HG03342 (cell line): ENCODE results near the gene TXNL4A.

Experiments used
- ATAC-seq: cut with Tn5 transposase; IDR thresholded peaks from one replicate; pipeline ENCODE4 v1.9.1; 2021; ENCODE audit warnings: mild to moderate bottlenecking, moderate library complexity; ENCODE audit not compliant: unreplicated experiment

TXNL4A gene

GRCh38 chr18:79949697-79950487, 38.5 kb downstream of the TXNL4A start:
- ATAC-seq: peak; percentile 25

GRCh38 chr18:79948719-79949411, 39.5 kb downstream of the TXNL4A start:
- ATAC-seq: no peak

- no peak for ATAC-seq
These were observed 40.3 kb downstream of the TXNL4A start for GRCh38 chr18:79947881-79948610.

GRCh38 chr18:79947054-79947755, 41.2 kb downstream of the TXNL4A start:
- no peak for ATAC-seq

DNA sequence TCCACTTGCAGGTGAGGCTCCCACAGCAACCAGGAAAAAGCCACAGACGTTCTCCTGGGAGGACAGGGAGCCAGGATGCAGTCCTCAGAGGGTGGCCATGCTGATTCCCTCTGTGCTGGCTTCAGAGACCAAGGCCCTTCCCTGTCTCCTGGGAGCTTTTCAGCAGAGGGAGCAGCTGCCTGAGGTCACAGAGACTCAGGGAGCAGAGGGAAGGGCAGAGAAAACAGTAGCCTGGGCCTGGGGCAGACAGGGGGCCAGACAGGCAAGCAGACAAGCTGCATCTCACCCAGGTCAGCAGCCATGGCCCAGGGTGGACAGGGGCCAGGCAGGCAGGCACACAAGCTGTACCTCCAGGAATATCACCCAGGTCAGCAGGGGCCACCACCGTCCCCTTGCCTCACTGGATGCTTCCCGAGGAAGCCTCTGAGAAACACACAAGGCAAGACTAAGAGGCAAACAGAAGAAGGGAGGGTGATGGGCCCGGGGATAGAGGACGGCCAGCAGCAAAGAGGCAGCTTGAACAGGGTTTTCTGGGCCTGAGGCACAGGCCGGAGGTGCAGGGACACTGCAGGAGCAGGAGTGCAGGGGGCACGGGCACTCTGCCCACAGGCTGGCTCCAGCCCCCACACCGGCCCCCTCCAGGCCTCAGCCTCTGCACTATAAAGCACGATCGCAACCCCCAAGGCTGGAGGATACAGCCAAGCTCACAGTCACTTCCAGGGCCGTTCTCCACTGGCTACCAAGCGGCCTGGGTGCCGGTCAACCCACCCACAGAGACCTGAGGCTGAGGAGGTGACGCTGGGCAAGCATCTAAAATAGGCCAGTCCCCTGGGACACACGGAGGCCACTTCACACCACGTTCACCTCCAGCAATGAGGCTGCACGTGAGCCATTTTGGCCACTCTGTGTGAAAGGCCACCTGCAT, 43.0 kb downstream of the TXNL4A start:
- no peak for ATAC-seq

DNA sequence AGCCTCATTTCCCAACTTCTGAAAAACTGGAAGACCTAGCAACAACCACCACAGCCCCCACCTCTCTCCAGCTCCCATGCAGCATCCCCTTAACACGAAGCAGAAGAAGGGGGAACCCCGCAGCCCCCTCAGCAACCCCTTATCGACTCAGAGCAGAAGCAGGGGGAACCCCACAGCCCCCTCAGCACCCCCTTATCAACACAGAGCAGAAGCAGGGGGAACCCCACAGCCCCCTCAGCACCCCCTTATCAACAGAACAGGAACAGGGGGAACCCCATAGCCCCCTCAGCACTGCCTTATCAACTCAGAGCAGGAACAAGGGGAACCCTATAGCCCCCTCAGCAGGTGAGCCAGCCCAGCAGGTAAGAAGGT, 43.6 kb downstream of the TXNL4A start:
- ATAC-seq: no peak

- ATAC-seq: peak; percentile 30
These were observed 44.1 kb downstream of the TXNL4A start for GRCh38 chr18:79944126-79944731.

GRCh38 chr18:79943608-79944125, 44.7 kb downstream of the TXNL4A start:
- ATAC-seq: no peak

DNA sequence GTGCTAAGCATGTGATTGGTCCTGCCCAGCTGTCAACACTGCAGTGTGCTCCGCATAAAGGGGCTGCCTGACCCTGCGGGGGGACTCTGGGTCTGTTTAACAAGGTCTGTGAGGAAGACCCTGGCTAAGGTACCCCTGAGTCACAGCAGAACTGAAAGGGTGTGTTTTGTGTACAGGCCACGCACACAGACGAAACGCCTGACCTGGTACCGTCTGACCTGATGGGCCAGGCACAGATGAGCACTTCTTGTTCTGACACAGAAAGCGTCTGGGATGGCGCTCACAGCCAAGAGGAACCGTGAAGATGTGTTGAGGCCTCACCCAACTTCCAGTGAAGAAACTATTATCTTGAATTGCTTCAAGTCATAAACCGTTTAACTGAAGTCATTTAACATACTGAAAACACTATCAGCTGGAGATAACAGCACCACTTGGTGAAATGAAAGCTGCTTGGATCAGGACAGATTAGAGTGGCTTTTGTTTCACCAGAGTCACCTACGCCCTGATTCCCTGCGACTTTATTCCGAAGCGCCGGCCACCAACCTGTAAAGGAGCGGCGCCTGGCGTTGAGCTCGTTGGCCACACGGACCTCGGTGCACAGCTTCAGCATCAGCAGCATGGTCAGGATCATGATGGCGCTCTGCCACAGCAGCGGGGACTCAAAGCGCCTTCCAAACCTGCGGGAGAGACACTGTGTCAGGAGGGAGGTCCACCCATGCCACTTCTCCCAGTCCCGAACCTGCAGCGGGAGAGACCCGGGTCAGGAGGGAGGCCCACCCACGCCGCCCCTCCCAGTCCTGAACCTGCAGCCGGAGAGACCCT, 45.4 kb downstream of the TXNL4A start:
- ATAC-seq: no peak

- ATAC-seq: no peak
These were observed 46.2 kb downstream of the TXNL4A start for GRCh38 chr18:79942211-79942610.

- ATAC-seq: no peak
These were observed 46.8 kb downstream of the TXNL4A start for GRCh38 chr18:79941473-79942119.

GRCh38 chr18:79940814-79941472, 47.4 kb downstream of the TXNL4A start:
- no peak for ATAC-seq

GRCh38 chr18:79940126-79940813, 48.1 kb downstream of the TXNL4A start:
- no peak for ATAC-seq

DNA sequence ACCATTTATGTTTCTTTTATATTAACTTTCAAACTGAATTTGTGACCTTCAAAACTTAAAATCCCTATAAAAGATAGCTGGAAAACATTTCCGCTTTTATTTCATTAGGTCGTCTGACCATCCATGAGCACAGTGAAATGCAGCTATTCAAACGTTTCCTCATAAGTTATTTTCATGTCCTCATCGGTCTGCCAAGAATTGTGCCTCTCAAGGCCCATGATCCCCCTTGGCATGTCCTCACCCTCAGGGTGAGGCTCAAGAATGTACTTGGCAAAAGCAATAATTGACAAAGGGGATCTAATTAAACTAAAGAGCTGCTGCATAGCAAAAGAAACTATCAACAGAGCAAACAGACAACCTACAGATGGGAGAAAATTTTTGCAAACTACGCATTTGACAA, 49.3 kb downstream of the TXNL4A start:
- no peak for ATAC-seq

DNA sequence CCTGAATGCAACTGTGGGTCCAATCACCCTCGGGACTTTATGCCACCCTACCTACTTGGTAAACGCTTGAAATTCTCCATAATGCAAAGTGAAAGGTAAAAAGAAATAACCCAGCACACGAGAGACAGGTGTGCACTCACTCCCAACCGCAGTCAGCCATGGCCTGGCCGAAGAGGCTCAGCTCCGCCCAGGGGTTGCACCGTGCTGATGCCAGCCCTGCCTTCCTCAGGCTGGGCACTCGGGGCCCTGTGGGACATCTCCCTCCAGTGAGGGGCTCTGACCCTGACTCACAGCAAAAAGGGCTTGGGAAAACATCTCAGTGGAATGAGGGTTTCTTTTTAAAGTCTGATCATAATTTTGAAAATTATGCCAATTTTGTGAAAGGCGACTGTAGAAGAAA, 50.2 kb downstream of the TXNL4A start:
- ATAC-seq: no peak

- ATAC-seq: no peak
These were observed 51.1 kb downstream of the TXNL4A start for GRCh38 chr18:79937103-79937860.
